HFFc6 (cell line): ENCODE data around the gene TNFAIP3. TPM values are rescaled to one million over a fixed set of nuclear protein-coding genes. Genes with fewer than 3 reads are reported as not detected.
"Not testable (repeated sequence)": the region's sequence is repeated elsewhere in the genome, so short reads cannot be mapped to it uniquely, and the experiment has no call there.

Experiments
- DNase-seq: peaks from one replicate; pipeline ENCODE4 v3.0.0-alpha.2; 2018
- H3K27ac Mint-ChIP-seq: 2 replicates; pipeline ENCODE4 v1.8.0; 2020; ENCODE audit warnings: mild to moderate bottlenecking, mixed read lengths
- H3K27me3 Mint-ChIP-seq: 2 replicates; pipeline ENCODE4 v1.8.0; 2021; ENCODE audit warnings: mild to moderate bottlenecking, moderate library complexity, mixed read lengths; ENCODE audit not compliant: insufficient read depth
- H3K36me3 Mint-ChIP-seq: 2 replicates; pipeline ENCODE4 v1.8.0; 2021; ENCODE audit warnings: low read depth, mixed read lengths
- H3K4me1 Mint-ChIP-seq: 2 replicates; pipeline ENCODE4 v1.8.0; 2020; ENCODE audit warnings: low read depth, mixed read lengths
- H3K4me3 Mint-ChIP-seq: 2 replicates; pipeline ENCODE4 v1.8.0; 2020; ENCODE audit warnings: mild to moderate bottlenecking, moderate library complexity, mixed read lengths
- H3K9me3 Mint-ChIP-seq: 2 replicates; pipeline ENCODE4 v1.8.0; 2020; ENCODE audit warnings: mild to moderate bottlenecking, mixed read lengths
- total RNA-seq, 6 experiments: library from RNA; stranded (reverse); fragmentation: NEBNext Ultra II Directional; extraction: Animal tissue kit (Norgen Biotek cat#: 25700); gene quantifications; 2 replicates in 1 of 6; 3 replicates in 5 of 6; pipeline ENCODE4 v1.2.3, GENCODE V29; 2021
- TF ChIP-seq, protein P1 (sequence below): fragments of 200-600 bp; sonication (generic); IDR thresholded peaks from 2 replicates; pipeline ENCODE4 v1.5.0; 2021; ENCODE audit warnings: antibody characterized with exemption, mild to moderate bottlenecking

The TNFAIP3 gene
- total RNA-seq, 6 experiments from 2014 or later: 4.5 to 17.2 (median 7.8) TPM

DNA sequence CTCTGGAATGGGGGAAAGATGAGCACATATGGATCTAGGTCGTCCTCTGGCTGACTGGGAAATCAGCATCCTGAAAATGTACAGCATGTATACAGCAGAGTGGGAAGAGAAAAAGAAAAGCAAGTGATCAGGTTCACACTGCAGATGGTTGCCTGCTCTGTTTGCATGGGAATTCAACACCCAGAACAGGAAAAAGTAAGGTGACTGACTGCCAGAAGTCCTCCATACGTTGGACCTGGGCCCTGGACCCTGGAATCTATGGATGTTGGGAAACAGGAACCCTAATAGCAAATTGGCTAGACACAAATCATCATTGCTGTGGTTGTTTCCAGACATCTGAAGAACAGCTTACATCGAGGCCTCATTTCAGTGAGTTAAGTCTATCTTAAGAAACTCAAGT is 30.3 kb upstream of the TNFAIP3 start:
- no peak for DNase-seq
- peaks cover 29% of the 10 kb centered on the region for H3K9me3 Mint-ChIP-seq
- no peak overlapping the region for H3K4me3 Mint-ChIP-seq
- H3K36me3 Mint-ChIP-seq: peaks cover 17% of the 10 kb centered on the region; the same call in 1 of the 2 replicates
- no peak overlapping the region for H3K27ac Mint-ChIP-seq
- peaks cover 17% of the 10 kb centered on the region for H3K27me3 Mint-ChIP-seq
- peaks cover 9% of the 10 kb centered on the region for H3K4me1 Mint-ChIP-seq
- TF ChIP-seq, protein P1, sequence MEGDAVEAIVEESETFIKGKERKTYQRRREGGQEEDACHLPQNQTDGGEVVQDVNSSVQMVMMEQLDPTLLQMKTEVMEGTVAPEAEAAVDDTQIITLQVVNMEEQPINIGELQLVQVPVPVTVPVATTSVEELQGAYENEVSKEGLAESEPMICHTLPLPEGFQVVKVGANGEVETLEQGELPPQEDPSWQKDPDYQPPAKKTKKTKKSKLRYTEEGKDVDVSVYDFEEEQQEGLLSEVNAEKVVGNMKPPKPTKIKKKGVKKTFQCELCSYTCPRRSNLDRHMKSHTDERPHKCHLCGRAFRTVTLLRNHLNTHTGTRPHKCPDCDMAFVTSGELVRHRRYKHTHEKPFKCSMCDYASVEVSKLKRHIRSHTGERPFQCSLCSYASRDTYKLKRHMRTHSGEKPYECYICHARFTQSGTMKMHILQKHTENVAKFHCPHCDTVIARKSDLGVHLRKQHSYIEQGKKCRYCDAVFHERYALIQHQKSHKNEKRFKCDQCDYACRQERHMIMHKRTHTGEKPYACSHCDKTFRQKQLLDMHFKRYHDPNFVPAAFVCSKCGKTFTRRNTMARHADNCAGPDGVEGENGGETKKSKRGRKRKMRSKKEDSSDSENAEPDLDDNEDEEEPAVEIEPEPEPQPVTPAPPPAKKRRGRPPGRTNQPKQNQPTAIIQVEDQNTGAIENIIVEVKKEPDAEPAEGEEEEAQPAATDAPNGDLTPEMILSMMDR: no peak

DNA sequence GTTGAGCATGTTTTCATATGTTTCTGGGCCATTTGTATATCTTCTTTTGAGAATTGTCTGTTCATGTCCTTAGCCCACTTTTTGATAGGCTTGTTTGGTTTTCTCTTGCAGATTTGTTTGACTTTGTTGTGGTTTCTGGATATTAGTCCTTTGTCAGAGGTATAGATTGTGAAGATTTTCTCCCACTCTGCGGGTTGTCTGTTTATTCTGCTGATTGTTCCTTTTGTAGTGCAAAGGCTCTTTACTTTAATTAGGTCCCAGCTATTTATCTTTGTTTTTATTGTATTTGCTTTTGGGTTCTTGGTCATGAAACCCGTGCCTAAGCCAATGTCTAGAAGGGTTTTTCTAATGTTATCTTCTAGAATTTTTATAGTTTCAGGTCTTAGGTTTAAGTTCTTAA is 29.0 kb upstream of the TNFAIP3 start:
- H3K27ac Mint-ChIP-seq, DNase-seq, H3K4me1 Mint-ChIP-seq, H3K4me3 Mint-ChIP-seq: not testable (repeated sequence)
- peaks cover 29% of the 10 kb centered on the region for H3K9me3 Mint-ChIP-seq
- H3K36me3 Mint-ChIP-seq: peaks cover 17% of the 10 kb centered on the region; the same call in 1 of the 2 replicates
- H3K27me3 Mint-ChIP-seq: peaks cover 23% of the 10 kb centered on the region

DNA sequence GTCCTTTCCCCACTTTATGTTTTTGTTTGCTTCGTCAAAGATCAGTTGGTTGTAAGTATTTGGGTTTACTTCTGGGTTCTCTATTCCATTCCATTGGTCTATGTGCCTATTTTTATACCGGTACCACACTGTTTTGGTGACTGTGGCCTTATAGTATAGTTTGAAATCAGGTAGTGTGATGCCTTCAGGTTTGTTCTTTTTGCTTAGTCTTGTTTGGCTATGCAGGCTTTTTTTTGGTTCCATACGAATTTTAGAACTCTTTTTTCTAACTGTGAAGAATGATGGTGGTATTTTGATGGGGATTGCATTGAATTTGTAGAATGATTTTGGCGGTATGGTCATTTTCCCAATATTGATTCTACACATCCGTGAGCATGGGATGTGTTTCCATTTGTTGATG is 28.5 kb upstream of the TNFAIP3 start:
- H3K36me3 Mint-ChIP-seq: peaks cover 17% of the 10 kb centered on the region; the same call in 1 of the 2 replicates
- not testable (repeated sequence) for H3K4me1 Mint-ChIP-seq, H3K27ac Mint-ChIP-seq, H3K4me3 Mint-ChIP-seq, DNase-seq
- H3K27me3 Mint-ChIP-seq: peaks cover 28% of the 10 kb centered on the region
- H3K9me3 Mint-ChIP-seq: peaks cover 29% of the 10 kb centered on the region

DNA sequence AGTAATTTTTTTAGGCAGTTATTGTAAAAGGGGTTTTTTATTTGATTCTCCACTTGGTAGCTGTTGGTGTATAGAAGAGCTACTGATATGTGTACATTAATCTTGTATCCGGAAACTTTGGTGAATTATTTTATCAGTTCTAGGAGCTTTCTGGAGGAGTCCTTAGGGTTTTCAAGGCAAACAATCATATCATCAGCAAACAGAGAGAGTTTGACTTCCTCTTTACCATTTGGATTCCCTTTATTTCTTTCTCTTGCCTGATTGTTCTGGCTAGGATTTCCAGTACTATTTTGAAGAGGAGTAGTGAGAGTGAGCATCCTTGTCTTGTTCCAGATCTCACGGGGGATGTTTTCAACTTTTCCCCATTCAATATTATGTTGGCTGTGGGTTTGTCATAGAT is 28.0 kb upstream of the TNFAIP3 start:
- Mint-ChIP-seq H3K36me3 (peaks cover 17% of the 10 kb centered on the region; the same call in 1 of the 2 replicates), H3K27ac (no peak overlapping the region), H3K4me1 (no peaks in the 10 kb centered on the region), H3K4me3 (no peak overlapping the region), H3K27me3 (peaks cover 25% of the 10 kb centered on the region), H3K9me3 (peaks cover 29% of the 10 kb centered on the region)
- no peak for DNase-seq
- TF ChIP-seq, protein P1: no peak

DNA sequence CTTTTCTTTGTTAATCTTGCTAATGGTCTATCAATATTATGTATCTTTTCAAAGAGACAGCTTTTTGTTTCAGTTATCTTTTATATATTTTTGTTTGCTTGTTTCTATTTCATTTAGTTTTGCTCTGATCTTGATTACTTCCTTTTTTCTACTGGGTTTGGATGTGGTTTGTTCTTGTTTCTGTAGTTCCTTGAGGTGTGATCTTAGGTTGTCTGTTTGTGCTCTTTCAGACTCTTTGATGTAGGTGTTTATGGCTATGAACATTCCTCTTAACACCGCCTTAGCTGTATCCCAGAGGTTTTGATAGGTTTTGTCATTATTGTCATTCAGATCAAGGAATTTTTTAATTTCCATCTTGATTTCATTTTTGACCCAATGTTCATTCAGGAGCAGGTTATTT is 26.8 kb upstream of the TNFAIP3 start:
- Mint-ChIP-seq H3K27me3 (peaks cover 27% of the 10 kb centered on the region), H3K36me3 (peaks cover 17% of the 10 kb centered on the region; the same call in 1 of the 2 replicates), H3K9me3 (peaks cover 29% of the 10 kb centered on the region), H3K27ac (no peak overlapping the region), H3K4me3 (no peak overlapping the region), H3K4me1 (no peaks in the 10 kb centered on the region)
- DNase-seq: no peak
- TF ChIP-seq, protein P1: no peak

DNA sequence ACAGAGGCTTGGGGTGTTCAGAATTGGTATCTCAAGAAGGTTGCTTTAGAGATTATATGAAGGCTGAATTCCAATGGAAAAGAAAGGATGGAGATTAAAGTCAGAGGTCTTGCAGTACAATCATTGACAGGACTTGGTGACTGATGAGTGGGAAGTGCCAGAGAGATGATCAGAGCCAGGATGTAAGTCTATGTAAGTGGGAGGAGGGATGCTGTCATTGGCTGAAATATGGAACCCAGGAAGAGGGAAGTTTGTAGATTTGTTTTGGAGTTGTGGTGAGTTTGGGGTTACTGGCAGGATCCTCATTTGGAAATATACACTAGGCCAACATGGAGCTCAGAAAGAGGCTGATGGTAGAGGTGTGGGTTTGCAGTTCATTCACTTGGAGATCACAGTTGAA is 23.8 kb upstream of the TNFAIP3 start:
- TF ChIP-seq, protein P1: no peak
- DNase-seq: no peak
- Mint-ChIP-seq H3K9me3 (peaks cover 29% of the 10 kb centered on the region), H3K27me3 (peaks cover 27% of the 10 kb centered on the region), H3K4me1 (no peaks in the 10 kb centered on the region), H3K27ac (no peak overlapping the region), H3K4me3 (no peak overlapping the region), H3K36me3 (peaks cover 17% of the 10 kb centered on the region; the same call in 1 of the 2 replicates)

DNA sequence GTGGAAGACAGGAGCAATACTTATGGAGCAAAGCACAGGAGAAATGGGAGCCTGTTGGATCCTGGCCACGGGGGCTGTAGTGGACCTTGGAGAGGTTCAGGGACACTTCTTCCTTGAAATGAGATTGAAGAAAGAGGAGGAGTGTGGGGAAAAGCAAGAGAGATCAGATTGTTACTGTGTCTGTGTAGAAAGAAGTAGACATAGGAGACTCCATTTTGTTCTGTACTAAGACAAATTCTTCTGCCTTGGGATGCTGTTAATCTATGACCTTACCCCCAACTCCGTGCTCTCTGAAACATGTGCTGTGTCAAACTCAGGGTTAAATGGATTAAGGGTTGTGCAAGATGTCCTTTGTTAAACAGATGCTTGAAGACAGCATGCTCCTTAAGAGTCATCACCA is 22.7 kb upstream of the TNFAIP3 start:
- peaks cover 10% of the 10 kb centered on the region for H3K4me1 Mint-ChIP-seq
- not testable (repeated sequence) for DNase-seq, H3K27ac Mint-ChIP-seq, H3K4me3 Mint-ChIP-seq
- H3K27me3 Mint-ChIP-seq: peaks cover 20% of the 10 kb centered on the region
- peaks cover 20% of the 10 kb centered on the region for H3K9me3 Mint-ChIP-seq
- peaks cover 17% of the 10 kb centered on the region; the same call in 1 of the 2 replicates for H3K36me3 Mint-ChIP-seq

DNA sequence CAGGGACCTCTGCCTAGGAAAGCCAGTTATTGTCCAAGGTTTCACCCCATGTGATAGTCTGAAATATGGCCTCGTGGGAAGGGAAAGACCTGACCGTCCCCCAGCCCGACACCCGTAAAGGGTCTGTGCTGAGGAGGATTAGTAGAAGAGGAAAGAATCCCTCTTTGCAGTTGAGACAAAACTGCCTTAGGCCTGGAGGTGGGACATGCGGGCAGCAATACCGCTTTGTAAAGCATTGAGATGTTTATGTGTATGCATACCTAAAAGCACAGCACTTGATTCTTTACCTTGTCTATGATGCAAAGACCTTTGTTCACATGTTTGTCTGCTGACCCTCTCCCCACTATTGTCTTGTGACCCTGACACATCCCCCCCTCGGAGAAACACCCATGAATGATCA is 22.3 kb upstream of the TNFAIP3 start:
- H3K9me3 Mint-ChIP-seq: peaks cover 15% of the 10 kb centered on the region
- H3K27me3 Mint-ChIP-seq: peaks cover 20% of the 10 kb centered on the region
- DNase-seq, H3K27ac Mint-ChIP-seq, H3K4me3 Mint-ChIP-seq: not testable (repeated sequence)
- peaks cover 16% of the 10 kb centered on the region; the same call in 1 of the 2 replicates for H3K36me3 Mint-ChIP-seq
- peaks cover 12% of the 10 kb centered on the region for H3K4me1 Mint-ChIP-seq
